GM19467 (cell line): Measurements from ENCODE around the gene KNOP1.
"Not testable (repeated sequence)": the region's sequence is repeated elsewhere in the genome, so short reads cannot be mapped to it uniquely, and the experiment has no call there.

ENCODE experiments used
- ATAC-seq: cut with Tn5 transposase; IDR thresholded peaks from one replicate; pipeline ENCODE4 v1.9.1; 2021; ENCODE audit warnings: mild to moderate bottlenecking, moderate library complexity; ENCODE audit not compliant: unreplicated experiment

Gene KNOP1

DNA sequence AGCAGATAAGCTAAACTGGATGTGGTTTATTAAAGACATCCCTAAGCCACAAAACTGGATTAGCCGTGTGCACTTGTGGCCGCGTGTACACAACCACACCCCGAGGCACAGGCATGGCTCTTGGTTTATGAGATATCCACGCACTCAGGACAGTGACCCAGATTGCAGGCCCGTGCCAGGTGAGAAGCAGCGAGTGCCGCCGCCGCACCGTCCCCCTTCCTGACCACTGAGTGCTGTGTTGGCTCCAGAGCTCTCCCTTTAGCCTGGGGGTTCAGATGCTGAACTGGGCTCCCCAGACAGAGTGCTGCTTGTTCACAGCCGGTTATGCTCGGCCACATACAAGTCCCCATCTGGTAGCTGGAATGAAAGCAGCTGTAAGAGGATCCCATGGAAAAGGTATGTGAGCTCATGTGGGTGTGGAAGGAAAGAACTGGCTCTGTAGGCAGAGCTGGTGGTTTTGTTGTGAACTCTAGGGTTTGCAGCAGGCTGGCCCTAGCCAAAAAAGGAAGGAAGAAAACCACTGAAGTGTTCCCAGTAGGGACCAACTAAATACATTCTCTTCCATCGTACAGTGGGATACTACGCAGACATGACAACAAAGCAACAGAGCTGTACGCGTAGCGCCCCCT, 29.5 kb downstream of the KNOP1 start:
- no peak for ATAC-seq

DNA sequence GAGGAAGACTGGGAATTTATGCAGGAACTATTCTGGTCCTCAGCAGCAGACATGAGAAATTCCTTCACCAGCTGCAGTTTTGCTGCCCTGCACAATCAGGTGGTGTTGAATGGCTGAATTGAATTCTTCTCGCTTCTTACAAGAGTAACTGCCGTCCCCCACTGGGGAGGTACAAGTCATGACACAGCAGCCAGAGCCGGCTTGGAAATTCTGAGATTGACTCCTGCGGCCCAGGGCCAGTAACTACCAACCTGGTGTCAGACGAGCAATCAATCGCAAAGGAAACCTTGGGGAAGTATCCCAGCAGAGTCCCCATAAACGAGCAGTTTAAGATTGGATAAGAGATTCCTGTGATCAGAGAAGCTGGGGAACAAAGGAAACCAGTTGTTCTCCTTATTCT, 30.7 kb downstream of the KNOP1 start:
- ATAC-seq, result no peak

DNA sequence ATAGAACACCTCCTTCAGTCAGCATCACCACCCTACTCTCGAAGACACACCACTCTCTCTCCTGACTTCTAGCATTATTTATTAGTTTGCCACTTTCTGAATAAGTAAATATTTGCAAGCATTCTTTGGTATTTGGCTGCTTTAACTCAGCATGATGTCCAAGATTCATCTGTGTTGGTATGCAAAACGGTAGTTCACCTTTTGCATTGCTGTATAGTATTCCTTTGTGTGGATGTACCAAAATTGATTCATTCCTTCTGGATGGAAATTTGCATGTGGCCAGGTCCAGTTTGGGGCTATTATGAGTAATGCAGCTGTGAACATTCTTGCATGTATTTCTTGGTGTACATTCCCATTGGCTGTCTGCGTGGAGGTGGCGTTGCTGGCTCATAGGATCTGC, 32.9 kb downstream of the KNOP1 start:
- ATAC-seq, result no peak

DNA sequence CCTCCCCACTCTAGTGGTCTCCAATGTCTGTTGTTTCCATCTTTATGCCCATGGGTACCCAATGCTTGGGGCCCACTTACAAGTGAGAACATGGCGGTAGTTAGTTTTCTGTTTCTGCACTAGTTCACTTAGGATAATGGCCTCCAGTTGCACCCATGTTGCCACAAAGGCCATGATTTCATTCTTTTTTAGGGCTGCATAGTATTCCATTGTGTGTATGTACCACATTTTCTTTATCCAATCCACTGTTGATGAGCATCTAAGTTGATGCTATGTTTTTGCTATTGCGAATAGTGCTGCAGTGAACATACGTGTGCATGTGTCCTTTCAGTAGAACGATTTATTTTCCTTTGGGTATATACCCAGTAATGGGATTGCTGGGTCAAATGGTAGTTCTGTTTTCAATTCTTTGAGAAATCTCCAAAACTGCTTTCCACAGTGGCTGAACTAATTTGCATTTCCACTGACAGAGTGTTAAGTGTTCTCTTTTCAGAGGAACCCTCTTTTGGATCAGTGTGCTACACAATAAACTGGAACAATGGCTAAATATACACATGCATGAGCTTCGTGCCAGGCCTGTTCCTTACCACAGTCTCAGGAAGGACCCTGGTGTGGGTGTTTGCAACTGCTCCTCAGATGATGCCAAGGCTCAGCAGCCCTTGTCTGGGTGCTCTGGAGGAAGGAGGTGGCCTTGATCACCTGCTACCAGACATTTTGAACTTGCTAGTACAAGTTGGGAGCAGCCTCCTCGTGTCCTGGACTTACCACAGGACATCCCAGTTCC, 34.4 kb downstream of the KNOP1 start:
- no peak for ATAC-seq

DNA sequence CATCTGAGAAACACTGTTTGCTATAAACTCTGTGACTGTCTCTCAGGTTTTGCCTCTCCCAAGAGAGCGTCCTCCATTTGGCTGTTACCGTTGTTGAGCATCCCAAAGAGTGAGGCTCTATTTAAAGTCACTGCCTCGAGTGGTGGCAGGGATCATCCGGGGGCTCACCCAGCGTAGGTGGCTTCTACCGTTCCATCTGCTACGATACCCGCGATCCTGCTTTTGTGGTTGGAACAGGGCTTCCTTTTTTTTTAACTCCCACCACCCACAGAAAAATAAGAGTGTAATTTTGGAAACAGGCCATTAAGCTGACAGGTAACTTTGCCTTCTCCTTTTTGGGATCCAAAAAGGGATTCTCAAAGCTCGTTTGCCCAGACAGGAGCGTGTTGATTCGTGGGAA, 36.4 kb downstream of the KNOP1 start:
- no peak for ATAC-seq

DNA sequence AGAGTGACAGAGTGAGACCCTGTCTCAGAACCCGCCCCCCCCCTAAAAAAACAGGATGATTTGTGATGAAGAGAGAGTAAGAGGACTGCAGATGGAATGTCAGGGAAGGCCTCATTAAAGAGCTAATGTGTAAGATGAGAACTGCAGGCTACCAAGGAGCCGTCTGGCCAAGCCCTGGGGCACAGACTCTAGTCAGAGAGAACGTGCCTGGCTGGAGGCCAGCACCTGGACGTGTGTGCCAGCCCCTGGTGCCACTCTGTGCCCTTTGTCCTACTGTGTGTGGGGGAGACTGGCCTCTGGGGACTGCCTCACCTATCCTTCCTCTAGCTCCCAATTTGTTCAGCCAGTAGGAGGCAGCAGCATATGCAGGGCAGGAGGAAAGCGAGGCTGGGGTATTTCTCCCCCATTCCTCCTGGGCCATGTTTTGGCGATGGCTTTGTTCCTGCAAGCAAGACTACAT, 37.1 kb downstream of the KNOP1 start:
- ATAC-seq, result no peak

DNA sequence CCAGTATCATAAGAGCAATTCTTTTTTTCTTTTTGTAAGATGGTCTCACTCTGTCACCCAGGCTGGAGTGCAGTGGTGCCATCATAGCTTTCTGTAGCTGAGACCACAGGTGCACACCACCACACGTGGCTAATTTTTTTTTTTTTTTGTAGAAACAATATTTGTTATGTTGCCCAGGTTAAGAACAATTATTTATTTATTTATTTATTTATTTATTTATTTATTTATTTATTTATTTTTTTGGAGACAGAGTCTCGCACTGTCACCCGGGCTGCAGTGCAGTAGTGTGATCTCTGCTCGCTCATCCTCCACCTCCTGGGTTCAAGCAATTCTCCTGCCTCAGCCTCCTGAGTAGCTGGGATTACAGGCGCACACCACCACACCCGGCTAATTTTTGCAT, 38.7 kb downstream of the KNOP1 start:
- ATAC-seq, result not testable (repeated sequence)

DNA sequence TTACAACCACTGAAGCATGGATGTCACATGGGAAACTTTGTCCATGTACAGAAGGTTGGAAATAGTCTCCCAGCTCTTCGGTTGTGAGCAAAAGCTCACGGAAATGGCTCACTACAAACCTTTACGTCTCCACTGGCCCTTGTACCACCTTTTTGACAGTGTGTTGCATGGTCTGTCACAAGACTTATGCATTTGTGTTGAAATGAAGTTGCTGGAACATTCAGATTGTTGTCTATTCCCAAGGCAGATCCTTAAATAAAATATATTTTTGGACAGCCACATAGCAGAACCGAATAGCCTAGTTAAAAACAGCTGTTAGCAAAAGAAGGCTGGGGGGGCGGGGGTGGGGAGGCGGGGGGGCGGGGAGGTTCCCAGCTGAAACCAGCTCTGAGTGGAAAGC, 39.2 kb downstream of the KNOP1 start:
- no peak for ATAC-seq

DNA sequence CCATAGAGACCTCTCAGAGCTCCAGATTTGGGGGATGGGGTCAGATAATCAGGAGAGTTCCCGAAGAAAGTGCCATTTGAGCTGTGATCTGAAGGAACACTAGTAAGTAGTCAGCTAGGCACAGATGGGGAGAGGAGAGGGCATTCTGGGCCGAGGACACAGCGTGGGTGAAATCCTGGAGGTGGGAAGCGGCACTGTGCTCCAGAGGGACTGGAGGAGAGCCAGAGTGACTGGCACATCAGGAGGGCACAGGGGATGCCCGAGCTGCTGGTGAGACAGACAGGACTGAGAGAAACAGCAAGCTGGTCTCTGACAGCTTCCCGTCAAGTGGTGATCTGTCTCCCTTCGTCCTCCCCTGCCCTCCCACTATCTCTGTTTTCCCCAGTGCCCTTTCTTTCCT, 40.6 kb downstream of the KNOP1 start:
- no peak for ATAC-seq

DNA sequence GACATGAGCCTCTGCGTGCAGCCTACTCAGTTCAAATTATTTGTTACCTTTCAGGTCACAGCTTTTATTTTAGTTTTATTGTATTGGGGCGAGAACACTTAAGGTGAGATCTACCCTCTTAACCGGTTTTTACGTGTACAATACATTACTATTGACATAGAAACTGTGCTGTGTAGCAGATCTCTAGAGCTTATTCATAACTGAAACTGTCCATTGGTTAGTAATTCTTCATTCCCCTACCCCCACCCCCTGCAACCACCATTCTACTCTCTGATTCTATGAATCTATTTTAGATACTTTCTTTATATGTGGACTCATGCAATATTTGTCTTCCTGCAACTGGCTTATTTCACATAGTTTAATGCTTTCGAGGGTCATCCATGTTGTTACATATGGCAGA, 43.5 kb downstream of the KNOP1 start:
- no peak for ATAC-seq

DNA sequence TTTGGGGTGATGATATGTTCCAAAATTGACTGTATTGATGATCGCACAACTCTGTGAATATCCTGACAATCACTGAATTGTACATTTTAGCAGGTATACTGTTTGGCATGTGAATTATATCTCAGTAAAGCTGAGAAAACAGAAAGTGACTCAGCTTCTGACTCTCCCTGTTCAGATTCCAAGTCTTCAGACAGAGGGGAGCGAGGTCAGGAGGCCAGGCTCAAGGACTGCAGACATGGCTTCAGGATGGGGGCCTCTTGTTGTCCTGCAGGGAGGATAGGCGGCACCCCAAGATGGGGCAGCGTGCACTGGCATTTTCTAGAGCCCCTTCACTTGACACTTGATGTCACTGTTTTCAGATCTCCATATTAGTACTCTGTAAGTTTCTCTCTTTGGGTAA, 45.6 kb downstream of the KNOP1 start:
- no peak for ATAC-seq

DNA sequence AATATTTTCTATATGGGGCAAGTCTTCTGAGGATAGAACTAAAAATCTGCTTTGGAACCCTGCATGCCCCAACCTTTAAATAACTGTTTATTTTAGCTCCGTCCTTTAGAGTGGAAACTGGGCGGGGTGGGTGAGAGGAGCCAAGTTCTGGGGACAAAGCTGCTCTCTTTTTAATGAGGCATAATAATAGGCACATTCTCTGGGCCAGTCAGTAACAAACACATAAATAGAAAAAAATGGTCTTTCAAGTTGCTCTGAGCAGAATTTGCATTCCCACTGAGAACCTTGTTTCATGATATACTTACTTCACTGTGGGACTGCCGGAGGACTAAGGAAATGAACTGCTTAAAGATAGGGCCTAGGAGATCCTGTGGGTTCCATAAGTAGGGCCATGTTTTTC, 51.5 kb downstream of the KNOP1 start:
- ATAC-seq, result no peak

DNA sequence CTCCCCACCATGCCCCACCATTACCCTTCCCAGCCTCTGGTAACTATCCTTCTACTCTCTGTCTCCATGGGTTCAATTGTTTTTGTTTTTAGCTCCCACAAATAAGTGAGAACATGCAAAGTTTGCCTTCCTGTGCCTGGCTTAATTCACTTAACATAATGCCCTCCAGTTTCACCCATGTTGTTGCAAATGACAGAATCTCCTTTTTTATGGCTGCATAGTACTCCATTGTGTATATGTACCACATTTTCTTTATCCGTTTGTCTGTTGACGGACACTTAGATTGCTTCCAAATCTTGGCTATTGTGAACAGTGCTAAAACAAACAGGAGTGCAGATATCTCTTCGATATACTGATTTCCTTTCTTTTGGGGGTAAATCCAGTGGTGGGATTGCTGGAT, 52.7 kb downstream of the KNOP1 start:
- ATAC-seq, result not testable (repeated sequence)

DNA sequence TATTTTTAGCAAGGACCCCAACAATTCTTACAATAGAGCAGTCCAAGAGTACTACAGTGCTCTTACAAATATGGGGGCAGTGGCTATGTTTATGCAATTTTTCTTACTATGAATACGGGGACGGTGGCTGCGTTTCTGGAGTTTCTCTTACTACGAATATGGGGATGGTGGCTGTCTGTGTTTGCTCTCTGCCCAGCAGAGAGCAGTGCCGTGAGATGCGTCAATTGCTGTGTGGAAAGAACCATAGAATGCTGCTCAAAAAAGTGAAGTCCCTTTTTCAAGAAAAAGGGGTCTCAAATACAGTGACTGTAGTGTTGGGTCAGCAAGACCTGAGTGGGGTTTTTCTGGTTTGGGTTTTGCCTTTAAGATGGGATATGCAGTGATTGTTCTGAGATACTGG, 53.9 kb downstream of the KNOP1 start:
- ATAC-seq, result no peak

DNA sequence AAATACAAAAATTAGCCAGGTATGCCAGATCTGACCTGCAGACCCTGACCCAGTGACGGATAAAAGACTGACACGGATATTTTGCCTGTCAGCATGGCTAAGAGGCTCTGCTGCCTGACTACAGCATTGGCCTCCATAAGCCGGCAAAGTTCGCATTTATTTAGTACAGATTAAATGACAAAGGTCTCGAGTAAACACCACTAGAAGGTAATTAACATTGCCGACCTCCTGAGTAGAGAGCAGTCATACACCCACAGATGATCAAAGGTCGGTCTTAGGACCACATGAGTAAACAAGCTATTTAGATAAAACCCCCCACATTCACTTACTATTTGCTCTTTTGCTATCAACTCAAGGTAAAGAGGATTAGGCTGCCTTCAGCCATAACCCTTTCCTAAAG, 55.7 kb downstream of the KNOP1 start:
- no peak for ATAC-seq

DNA sequence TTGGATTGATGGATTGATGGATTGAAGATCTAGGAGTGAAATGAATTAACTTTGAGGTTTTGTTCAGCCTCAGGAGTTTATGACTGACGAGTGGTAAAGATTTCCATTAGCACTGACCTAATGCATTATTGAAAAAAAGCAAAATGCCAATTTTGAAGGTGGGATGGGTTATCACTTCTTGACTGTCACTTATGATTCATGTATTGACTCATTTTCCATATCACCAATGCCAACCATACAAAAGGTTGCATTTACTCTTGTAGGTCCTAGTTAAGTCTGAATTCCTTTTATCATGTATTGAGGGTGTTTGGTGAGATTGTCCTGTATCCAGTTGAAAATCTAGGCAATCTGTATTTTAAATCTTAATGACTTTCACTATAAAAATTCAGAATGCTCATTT, 57.6 kb downstream of the KNOP1 start:
- no peak for ATAC-seq

DNA sequence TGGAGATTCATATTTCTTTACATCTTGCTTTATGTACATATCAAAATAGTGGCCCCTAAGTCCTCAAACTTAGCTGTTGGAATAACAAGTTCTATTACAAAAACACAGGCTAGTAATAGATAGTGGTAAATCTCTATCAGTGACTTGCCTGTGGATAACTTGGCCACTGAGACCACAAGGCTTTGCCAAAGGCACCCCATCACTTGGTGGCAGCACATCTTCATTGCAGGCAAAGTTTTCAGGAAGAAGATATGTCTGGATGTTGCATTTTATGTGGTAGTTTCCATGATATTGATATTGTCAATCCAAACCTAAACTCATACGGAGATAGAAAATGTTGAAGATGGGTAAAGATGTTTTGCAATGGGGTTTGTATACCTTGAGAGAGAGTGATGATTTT, 58.5 kb downstream of the KNOP1 start:
- no peak for ATAC-seq

DNA sequence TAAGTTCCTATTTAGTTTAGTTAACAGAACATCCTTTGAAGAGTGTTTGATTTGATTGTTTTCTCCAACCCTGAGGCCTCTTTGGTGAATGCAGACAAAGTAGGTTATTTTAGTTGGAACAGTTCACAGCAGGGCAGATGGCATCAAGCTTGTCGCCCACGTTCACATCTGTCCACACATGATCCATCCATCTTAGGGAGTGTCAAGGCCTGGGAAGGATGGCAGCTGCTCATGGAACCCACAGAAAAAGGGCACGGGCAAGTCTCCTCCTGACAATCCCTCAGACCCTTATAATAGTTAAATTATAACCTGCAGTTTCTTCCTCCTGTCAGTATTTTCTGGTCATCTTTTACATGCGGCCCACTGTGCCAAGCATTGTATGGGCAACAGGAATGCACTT, 60.2 kb downstream of the KNOP1 start:
- ATAC-seq, result no peak

DNA sequence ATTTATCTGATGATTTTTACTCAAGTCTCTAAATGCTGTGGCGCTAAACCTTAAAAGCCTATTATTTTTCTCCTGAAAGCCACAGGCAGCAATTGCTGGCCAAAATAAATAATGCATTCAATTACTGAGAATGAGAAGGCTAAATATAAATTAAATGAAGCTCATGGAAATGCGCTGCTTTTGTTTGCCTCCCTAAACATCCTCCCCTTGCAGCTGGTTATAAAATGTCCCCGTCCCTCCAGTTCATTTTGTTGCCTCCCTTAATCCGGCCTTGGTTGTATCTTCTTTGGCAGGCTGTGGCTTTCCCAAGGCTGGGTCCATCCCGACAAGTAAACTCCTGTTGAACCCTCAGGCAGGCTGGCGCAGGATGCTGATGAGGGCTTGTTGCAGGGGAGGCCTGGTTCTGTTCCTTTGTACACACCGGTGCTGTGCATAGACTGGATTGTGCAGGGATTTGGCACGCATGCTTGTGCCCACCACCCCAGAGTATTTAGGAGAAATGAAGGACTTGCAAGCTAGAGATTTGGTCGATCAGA, 62.7 kb downstream of the KNOP1 start:
- ATAC-seq, result no peak

DNA sequence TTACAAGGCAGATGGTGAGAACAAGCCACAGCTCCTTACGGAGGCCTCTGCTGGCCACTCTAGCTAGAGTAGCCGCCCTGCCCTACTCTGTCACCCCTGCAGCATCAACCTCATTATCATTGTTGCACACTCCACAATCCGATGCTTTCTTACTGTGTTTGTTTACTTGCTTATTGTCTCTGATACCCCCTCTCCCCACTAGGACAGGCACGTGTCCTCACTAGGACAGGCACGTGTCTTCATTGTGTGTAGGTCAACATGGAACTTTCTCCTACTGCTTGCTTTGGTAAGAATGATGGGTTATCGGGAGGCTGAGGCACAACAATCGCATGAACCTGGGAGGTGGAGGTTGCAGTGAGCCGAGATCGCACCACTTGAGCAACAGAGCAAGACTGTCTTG, 63.9 kb downstream of the KNOP1 start:
- no peak for ATAC-seq
